Measurements from ENCODE around the gene PHF13. TPM values are rescaled to one million over a fixed set of nuclear protein-coding genes. Genes with fewer than 3 reads are reported as not detected.
A peak's percentile ranks its signal among the peaks of the same experiment; 100 is the strongest.

The PHF13 gene
- total and polyA plus RNA-seq, 8 donors: 2.7 to 16.9 (median 6.2) TPM

DNA sequence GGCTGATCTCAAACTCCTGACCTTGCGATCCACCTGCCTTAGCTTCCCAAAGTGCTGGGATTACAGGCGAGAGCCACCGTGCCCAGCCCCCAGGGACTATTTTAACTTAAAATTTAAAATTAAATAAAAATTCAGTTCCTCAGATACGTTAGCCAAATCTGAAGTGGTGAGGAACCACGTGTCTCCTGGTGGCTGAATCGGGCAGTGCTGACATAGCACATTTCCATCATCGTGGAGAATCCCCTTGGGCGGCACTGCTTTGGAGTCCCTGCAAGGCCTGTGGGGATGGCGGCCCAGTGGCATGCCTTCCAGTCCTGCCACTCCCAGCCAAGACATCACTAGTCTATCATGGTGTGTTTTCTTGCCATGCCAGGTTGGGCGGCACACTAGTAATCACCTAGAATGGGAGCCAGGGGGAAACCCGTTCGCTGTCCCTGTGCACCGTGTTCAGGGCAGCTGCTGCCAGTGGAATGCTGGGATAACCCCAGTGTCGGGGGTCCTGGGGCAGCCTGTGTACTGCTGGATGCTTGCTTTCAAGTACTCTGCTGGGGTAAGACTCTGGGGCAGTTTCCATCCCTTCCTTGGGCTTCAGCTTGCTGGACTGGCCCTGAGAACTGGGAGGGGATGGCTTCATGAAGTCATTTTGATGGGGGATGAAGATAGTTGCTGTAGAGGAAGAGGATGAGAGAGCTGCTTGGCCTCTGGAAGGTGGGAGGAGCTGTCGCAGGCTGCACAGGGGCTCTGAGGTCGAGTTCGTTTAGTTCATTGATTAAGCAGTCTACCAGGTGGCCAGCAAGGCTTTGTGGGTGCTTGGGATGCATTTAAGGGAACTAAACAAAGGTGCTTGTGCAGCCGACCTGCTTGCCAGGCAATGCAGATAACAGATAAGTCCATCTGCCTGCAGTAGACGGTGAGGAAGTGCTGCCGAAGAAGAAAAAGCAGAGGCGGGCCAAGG, 29.1 kb upstream of the PHF13 start:
- H3K9me3 ChIP-seq: no peaks in the 10 kb centered on the region
- TF ChIP-seq, protein P1, sequence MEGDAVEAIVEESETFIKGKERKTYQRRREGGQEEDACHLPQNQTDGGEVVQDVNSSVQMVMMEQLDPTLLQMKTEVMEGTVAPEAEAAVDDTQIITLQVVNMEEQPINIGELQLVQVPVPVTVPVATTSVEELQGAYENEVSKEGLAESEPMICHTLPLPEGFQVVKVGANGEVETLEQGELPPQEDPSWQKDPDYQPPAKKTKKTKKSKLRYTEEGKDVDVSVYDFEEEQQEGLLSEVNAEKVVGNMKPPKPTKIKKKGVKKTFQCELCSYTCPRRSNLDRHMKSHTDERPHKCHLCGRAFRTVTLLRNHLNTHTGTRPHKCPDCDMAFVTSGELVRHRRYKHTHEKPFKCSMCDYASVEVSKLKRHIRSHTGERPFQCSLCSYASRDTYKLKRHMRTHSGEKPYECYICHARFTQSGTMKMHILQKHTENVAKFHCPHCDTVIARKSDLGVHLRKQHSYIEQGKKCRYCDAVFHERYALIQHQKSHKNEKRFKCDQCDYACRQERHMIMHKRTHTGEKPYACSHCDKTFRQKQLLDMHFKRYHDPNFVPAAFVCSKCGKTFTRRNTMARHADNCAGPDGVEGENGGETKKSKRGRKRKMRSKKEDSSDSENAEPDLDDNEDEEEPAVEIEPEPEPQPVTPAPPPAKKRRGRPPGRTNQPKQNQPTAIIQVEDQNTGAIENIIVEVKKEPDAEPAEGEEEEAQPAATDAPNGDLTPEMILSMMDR (IDR thresholded peaks at IDR 0.05): no peak
- TF ChIP-seq POLR2AphosphoS5 (IDR thresholded peaks at IDR 0.05) (no peak), POLR2A (IDR thresholded peaks at IDR 0.05) (no peak), EP300 (IDR thresholded peaks at IDR 0.05) (no peak)
- H3K4me1 ChIP-seq: peaks cover 44 to 88% (median 75%) of the 10 kb centered on the region in 4 donors
- H3K4me3 ChIP-seq: no peak overlapping the region
- no peak overlapping the region for H3K27ac ChIP-seq
- 71 to 78% (median 76%) methylated on average over 20 to 21 of the region's 21 CpGs for WGBS, 5 donors
- intact Hi-C loops (cut with DNase I; ENCODE audit: low total_unique reads): no loop called here
- H3K36me3 ChIP-seq: peaks cover 12 to 37% (median 32%) of the 10 kb centered on the region in 4 donors
- H3K27me3 ChIP-seq: no peaks in the 10 kb centered on the region
- DNase-seq: no peak

DNA sequence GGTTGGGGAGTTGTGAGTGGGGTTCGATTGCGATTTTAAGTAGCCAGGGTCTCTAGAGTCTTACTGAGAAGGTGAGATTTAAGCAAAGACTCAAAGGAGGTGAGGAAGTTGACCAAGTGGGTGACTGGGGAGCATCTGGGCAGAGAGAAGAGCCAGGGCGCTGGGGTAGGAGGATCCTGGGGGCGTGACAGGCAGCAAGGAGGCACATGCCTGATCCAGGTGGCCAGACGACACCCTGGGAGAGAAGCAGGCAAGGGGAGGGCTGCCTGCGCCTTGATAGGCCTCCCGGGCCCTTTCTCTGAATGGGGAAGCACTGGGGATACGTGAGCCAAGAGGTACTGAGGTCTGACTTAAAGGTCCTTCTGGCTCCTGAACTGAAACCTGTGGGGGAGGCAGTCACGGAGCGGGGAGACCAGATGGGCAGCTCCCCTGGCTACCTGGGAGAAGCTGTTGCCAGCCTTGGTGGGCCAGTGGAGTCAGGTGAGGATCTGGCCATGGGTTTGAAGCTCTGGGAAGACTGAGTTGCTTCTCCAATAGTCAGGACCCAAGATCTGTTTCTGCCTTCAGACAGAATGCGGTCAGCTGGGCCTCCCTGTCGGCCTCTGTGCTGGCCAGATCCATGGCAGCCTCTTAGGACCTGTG, 28.3 kb upstream of the PHF13 start:
- H3K4me1 ChIP-seq: peaks cover 43 to 89% (median 73%) of the 10 kb centered on the region in 4 donors
- WGBS, 5 donors: 69 to 86% (median 80%) methylated on average over 11 to 12 of the region's 12 CpGs
- no peak for DNase-seq
- peak overlapping the region in 1 of 5 donors; percentile 25 for H3K27ac ChIP-seq
- H3K4me3 ChIP-seq: no peak overlapping the region
- intact Hi-C loops (cut with DNase I; ENCODE audit: low total_unique reads): no loop called here
- peaks cover 19 to 45% (median 40%) of the 10 kb centered on the region in 4 donors for H3K36me3 ChIP-seq
- TF ChIP-seq, protein P1 (IDR thresholded peaks at IDR 0.05): peak in 1 of 7 experiments; percentile 5
- no peak for TF ChIP-seq POLR2AphosphoS5 (IDR thresholded peaks at IDR 0.05)
- TF ChIP-seq POLR2A (IDR thresholded peaks at IDR 0.05): no peak
- no peaks in the 10 kb centered on the region for H3K27me3 ChIP-seq
- no peaks in the 10 kb centered on the region for H3K9me3 ChIP-seq

DNA sequence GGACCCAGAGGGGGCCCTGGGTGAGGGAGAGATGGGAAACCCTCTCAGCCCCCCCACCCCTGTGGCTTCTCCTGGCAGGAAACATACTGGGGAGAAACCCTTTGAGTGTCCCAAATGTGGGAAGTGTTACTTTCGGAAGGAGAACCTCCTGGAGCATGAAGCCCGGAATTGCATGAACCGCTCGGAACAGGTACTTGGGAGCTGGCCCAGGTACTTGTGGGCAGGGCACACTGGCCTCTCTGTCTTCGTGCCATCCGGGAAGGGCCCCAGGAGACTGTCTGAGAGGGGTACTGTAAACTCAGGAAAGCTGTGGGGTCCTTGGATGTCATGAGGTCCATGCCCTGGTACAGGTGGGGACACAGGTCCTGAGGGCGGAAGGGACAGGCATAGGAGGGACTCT, 27.7 kb upstream of the PHF13 start:
- no peak for TF ChIP-seq POLR2A (IDR thresholded peaks at IDR 0.05)
- TF ChIP-seq, protein P1 (IDR thresholded peaks at IDR 0.05): no peak
- TF ChIP-seq EP300 (IDR thresholded peaks at IDR 0.05): no peak
- no peak for TF ChIP-seq POLR2AphosphoS5 (IDR thresholded peaks at IDR 0.05)
- Histone ChIP-seq H3K9me3 (no peaks in the 10 kb centered on the region), H3K36me3 (peaks cover 24 to 52% (median 46%) of the 10 kb centered on the region in 4 donors), H3K27ac (peak overlapping the region in 2 of 5 donors; percentile 49 to 51), H3K27me3 (no peaks in the 10 kb centered on the region), H3K4me1 (peaks cover 38 to 89% (median 67%) of the 10 kb centered on the region in 4 donors), H3K4me3 (no peak overlapping the region)
- no peak for DNase-seq
- intact Hi-C loops (cut with DNase I; ENCODE audit: low total_unique reads): no loop called here
- 57 to 89% (median 79%) methylated on average over 4 to 7 of the region's 7 CpGs for WGBS, 5 donors

DNA sequence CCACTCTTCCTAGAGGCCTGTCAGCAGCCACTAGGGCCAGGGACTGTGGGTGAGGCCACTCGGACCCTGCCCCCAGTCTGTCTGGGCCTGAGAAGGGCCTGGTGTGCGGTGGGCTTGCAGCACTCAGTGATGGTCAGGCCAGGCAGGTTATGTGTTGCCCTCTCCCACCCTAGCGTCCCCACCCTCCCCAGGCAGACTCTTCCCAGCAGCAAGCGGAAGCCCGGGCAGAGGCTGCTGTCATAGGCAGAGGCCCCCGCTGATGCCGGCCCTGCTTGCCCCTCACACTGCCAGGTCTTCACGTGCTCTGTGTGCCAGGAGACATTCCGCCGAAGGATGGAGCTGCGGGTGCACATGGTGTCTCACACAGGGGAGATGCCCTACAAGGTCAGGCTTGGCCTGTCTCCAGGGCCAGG, 27.1 kb upstream of the PHF13 start:
- DNase-seq: no peak
- 83 to 93% (median 88%) methylated on average over 10 to 11 of the region's 11 CpGs for WGBS, 5 donors
- TF ChIP-seq POLR2AphosphoS5 (IDR thresholded peaks at IDR 0.05) (no peak), EP300 (IDR thresholded peaks at IDR 0.05) (no peak), POLR2A (IDR thresholded peaks at IDR 0.05) (no peak)
- TF ChIP-seq, protein P1 (IDR thresholded peaks at IDR 0.05): no peak
- Histone ChIP-seq H3K36me3 (peaks cover 24 to 57% (median 52%) of the 10 kb centered on the region in 4 donors), H3K27me3 (no peaks in the 10 kb centered on the region), H3K27ac (peak overlapping the region in 2 of 5 donors; percentile 49 to 51), H3K9me3 (no peaks in the 10 kb centered on the region), H3K4me3 (no peak overlapping the region), H3K4me1 (peaks cover 33 to 89% (median 65%) of the 10 kb centered on the region in 4 donors)
- intact Hi-C loops (cut with DNase I; ENCODE audit: low total_unique reads): no loop called here
